OCI-LY7 (cell line): ENCODE measurements around the gene GLMP. TPM values are rescaled to one million over a fixed set of nuclear protein-coding genes. Genes with fewer than 3 reads are reported as not detected.

Experiments used
- BruUV-seq: library from RNA; stranded (reverse); fragments of 400-500 nt; replicated peaks from 2 replicates; lab custom pipeline; 2021; lab: Mats Ljungman, UMichigan
- CTCF ChIA-PET: fragments of 300-600 bp; sonication (Branson Sonifier 250); formaldehyde crosslinking; loops from one replicate; lab custom pipeline; 2022; ENCODE audit warnings: antibody characterized with exemption; ENCODE audit not compliant: unreplicated experiment; lab: Charles Lee
- POLR2A ChIA-PET: fragments of 300-600 bp; sonication (Branson Sonifier 250); formaldehyde crosslinking; loops from one replicate; lab custom pipeline; 2022; ENCODE audit warnings: antibody characterized with exemption; lab: Charles Lee
- DNase-seq: peaks from one replicate; pipeline ENCODE4 v3.0.0-alpha.2; 2015; ENCODE audit warnings: low spot score
- H2AFZ ChIP-seq: fragments of 200-600 bp; sonication (generic), shearing (Covaris generic); 2 replicates; pipeline ENCODE4 v1.6.1; 2014; ENCODE audit warnings: mild to moderate bottlenecking, antibody characterized with exemption, low read length, moderate library complexity
- H3K27ac ChIP-seq: fragments of 200-600 bp; sonication (generic); 2 replicates; pipeline ENCODE4 v1.5.1; 2014; ENCODE audit warnings: mixed run types, low read depth, mild to moderate bottlenecking, moderate library complexity, low read length, inconsistent platforms; ENCODE audit not compliant: poor library complexity, severe bottlenecking
- H3K36me3 ChIP-seq: fragments of 200-600 bp; sonication (generic); 2 replicates; pipeline ENCODE4 v1.6.1; 2014; ENCODE audit warnings: mild to moderate bottlenecking, antibody characterized with exemption, low read length, moderate library complexity, mixed read lengths; ENCODE audit not compliant: insufficient read depth
- H3K4me1 ChIP-seq: fragments of 200-600 bp; sonication (generic); 2 replicates; pipeline ENCODE4 v1.5.1; 2014; ENCODE audit warnings: mild to moderate bottlenecking, low read length; ENCODE audit not compliant: insufficient read depth, poor library complexity, severe bottlenecking
- H3K4me2 ChIP-seq: fragments of 200-600 bp; sonication (generic); 2 replicates; pipeline ENCODE4 v1.6.1; 2014; ENCODE audit warnings: mild to moderate bottlenecking, low read length
- H3K4me3 ChIP-seq: fragments of 200-600 bp; sonication (generic); 2 replicates; pipeline ENCODE4 v1.5.1; 2014; ENCODE audit warnings: mild to moderate bottlenecking, low read depth, low read length; ENCODE audit not compliant: poor library complexity, severe bottlenecking
- H3K79me2 ChIP-seq: fragments of 200-600 bp; sonication (generic); 2 replicates; pipeline ENCODE4 v1.6.1; 2016; ENCODE audit warnings: low read depth, mild to moderate bottlenecking, low read length, moderate library complexity, mixed read lengths; ENCODE audit not compliant: insufficient read depth
- H3K9me2 ChIP-seq: fragments of 200-600 bp; sonication (generic); 2 replicates; pipeline ENCODE4 v1.6.1; 2016; ENCODE audit warnings: mild to moderate bottlenecking, low read length, mixed read lengths; ENCODE audit not compliant: insufficient read depth
- H3K9me3 ChIP-seq: fragments of 200-600 bp; sonication (generic); 2 replicates; pipeline ENCODE4 v1.6.1; 2014; ENCODE audit warnings: mild to moderate bottlenecking, mixed run types, low read length, mixed read lengths
- H4K20me1 ChIP-seq: fragments of 200-600 bp; sonication (generic); 2 replicates; pipeline ENCODE4 v1.6.1; 2014; ENCODE audit warnings: mild to moderate bottlenecking, antibody characterized with exemption, low read length, moderate library complexity, mixed read lengths; ENCODE audit not compliant: insufficient read depth
- CTCF ChIP-seq: fragments of 200-600 bp; sonication (generic); conservative IDR thresholded peaks from 2 replicates; pipeline ENCODE4 v1.5.1; 2014; ENCODE audit warnings: mild to moderate bottlenecking, antibody characterized with exemption, low read length, moderate library complexity, mixed read lengths
- EZH2phosphoT487 ChIP-seq: fragments of 200-600 bp; sonication (generic); IDR thresholded peaks from 2 replicates; pipeline ENCODE4 v1.6.1; 2018; ENCODE audit warnings: low read depth, borderline replicate concordance, mild to moderate bottlenecking, mixed run types, antibody characterized with exemption, low read length, moderate library complexity, mixed read lengths
- intact Hi-C: fragments of 100-400 bp; cut with micrococcal nuclease; formaldehyde crosslinking; loops from one replicate; pipeline ENCODE4 v1.10.0; 2022; ENCODE audit not compliant: unreplicated experiment
- total RNA-seq, 2 experiments: library from RNA; depleted of rRNA in 1 of 2; stranded (reverse); fragments of >200 nt in 1 of 2; shearing (Covaris generic) in 1 of 2; gene quantifications; 2 replicates each; pipeline ENCODE4 v1.2.3, GENCODE V29; 2014 to 2022

The GLMP gene
- total RNA-seq, 2 experiments from 2014 or later: 0.60 to 4.9 TPM

- intact Hi-C loops: no loop called here
- no peak for DNase-seq
- Histone ChIP-seq H4K20me1 (peaks cover 16% of the 10 kb centered on the region; the same call in 1 of the 2 replicates), H3K4me2 (peak within 1 kb of the TSS; percentile 83), H3K9me2 (no peaks in the 10 kb centered on the region), H3K4me1 (peaks cover 26% of the 10 kb centered on the region), H3K79me2 (peaks cover 33% of the 10 kb centered on the region), H3K9me3 (no peaks in the 10 kb centered on the region), H3K36me3 (peaks cover 16% of the 10 kb centered on the region), H3K27ac (peak within 1 kb of the TSS; percentile 31), H3K4me3 (peak within 1 kb of the TSS; percentile 82), H2AFZ (peak within 1 kb of the TSS; percentile 90)
- BruUV-seq: no TSS peak
- TF ChIP-seq EZH2phosphoT487 (no peak), CTCF (no peak)
- ChIA-PET CTCF (interaction anchor here (1.3 kb wide), 1 partner anchor 137 kb away, joined by 3 read pairs; no protein-coding TSS in a partner anchor), POLR2A (interaction anchor here (0.9 kb wide), 1 partner anchor 13 kb away, joined by 4 read pairs; no protein-coding TSS in a partner anchor)
Measured at GRCh38 chr1:156284112-156284511, 11.4 kb downstream of the GLMP start, which contains the start of gene TMEM79. TMEM79 (plus strand) TSS chr1:156284325; CDS start chr1:156285227, 902 bp downstream.

DNA sequence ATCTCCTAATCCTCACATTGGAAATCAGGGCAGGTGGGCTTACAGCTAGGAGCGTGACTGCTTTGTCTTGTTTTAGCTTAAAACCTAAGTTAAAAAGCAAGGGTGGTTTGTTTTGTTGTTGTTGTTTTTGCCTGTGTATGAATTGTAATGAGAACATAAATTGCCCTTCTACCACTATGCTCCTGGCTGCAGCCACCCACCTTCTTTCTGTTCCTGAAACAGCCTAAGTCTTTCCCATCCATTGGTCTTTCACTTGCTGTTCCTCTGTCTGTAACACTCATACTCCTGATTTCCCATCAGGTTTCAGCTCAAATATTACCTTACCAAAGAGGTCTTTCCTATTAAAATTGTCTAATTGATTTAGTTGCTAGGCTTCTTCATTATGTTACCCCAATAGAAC is 12.0 kb downstream of the GLMP start:
- no peak for TF ChIP-seq EZH2phosphoT487
- TF ChIP-seq CTCF: no peak
- intact Hi-C loops: no loop called here
- no TSS peak for BruUV-seq
- POLR2A ChIA-PET: interaction anchor here (0.6 to 2.8 kb wide), 10 partner anchors 10 to 602 kb away, joined by 3 to 11 read pairs (median 5); partner anchors contain the start of gene PMF1
- peaks cover 26% of the 10 kb centered on the region for H3K4me1 ChIP-seq
- no peaks in the 10 kb centered on the region for H3K9me3 ChIP-seq
- peaks cover 19% of the 10 kb centered on the region; the same call in 1 of the 2 replicates for H4K20me1 ChIP-seq
- peak overlapping the region; percentile 83 for H3K4me2 ChIP-seq
- no peaks in the 10 kb centered on the region for H3K9me2 ChIP-seq
- peaks cover 39% of the 10 kb centered on the region for H3K79me2 ChIP-seq
- peaks cover 22% of the 10 kb centered on the region for H3K36me3 ChIP-seq
- CTCF ChIA-PET: interaction anchor here (0.6 to 1.5 kb wide), 4 partner anchors 12 to 156 kb away, joined by 3 to 4 read pairs (median 4); no protein-coding TSS in a partner anchor
- peak overlapping the region; percentile 90 for H2AFZ ChIP-seq
- DNase-seq: no peak
- H3K27ac ChIP-seq: peak overlapping the region; percentile 31
- H3K4me3 ChIP-seq: peak overlapping the region; percentile 82
